CD8-positive, alpha-beta memory T cell (primary cell): ENCODE data around the gene NOC2L. TPM values are rescaled to one million over a fixed set of nuclear protein-coding genes. Genes with fewer than 3 reads are reported as not detected.

Experiments used
- CTCF ChIA-PET: fragments of 350-600 bp; sonication (Branson Sonifier 250); formaldehyde crosslinking; loops from one replicate; lab custom pipeline; 2021; ENCODE audit warnings: antibody characterized with exemption; lab: Charles Lee
- POLR2A ChIA-PET: fragments of 350-600 bp; sonication (Branson Sonifier 250); formaldehyde crosslinking; loops from one replicate; lab custom pipeline; 2021; ENCODE audit warnings: antibody characterized with exemption; lab: Charles Lee
- DNase-seq, 5 donors: peaks; one replicate each; pipeline versions ENCODE4 v3.0.0 to v3.0.0-alpha.2; 2020 to 2022; ENCODE audit warnings: mixed read lengths in 1 of 5
- H3K27ac ChIP-seq: one replicate; pipeline ENCODE4 v1.7.0; 2013; ENCODE audit warnings: low read depth, mild to moderate bottlenecking, low read length, moderate library complexity
- H3K27me3 ChIP-seq: 2 replicates; pipeline ENCODE4 v1.7.0; 2013; ENCODE audit warnings: low read length, mild to moderate bottlenecking; ENCODE audit not compliant: insufficient read depth, poor library complexity, severe bottlenecking
- H3K36me3 ChIP-seq: 2 replicates; pipeline ENCODE4 v1.7.0; 2013; ENCODE audit warnings: mild to moderate bottlenecking, low read length, moderate library complexity; ENCODE audit not compliant: insufficient read depth
- H3K4me1 ChIP-seq: 2 replicates; pipeline ENCODE4 v1.7.0; 2013; ENCODE audit warnings: mild to moderate bottlenecking, low read length, moderate library complexity; ENCODE audit not compliant: insufficient read depth
- H3K4me3 ChIP-seq: 2 replicates; pipeline ENCODE4 v1.7.0; 2013; ENCODE audit warnings: mild to moderate bottlenecking, low read length
- H3K9me3 ChIP-seq: 2 replicates; pipeline ENCODE4 v1.7.0; 2013; ENCODE audit warnings: mild to moderate bottlenecking, low read length
- H3K27ac Mint-ChIP-seq, 8 donors: one replicate each; pipeline ENCODE4 v1.8.0; 2020 to 2021; ENCODE audit warnings: mixed read lengths in 8 of 8, mild to moderate bottlenecking in 6 of 8, inconsistent platforms in 3 of 8, moderate library complexity in 3 of 8
- H3K27me3 Mint-ChIP-seq, 2 donors: one replicate each; pipeline ENCODE4 v1.8.0; 2020 to 2021; ENCODE audit warnings: mixed read lengths in 2 of 2, mild to moderate bottlenecking in 1 of 2, moderate library complexity in 1 of 2
- H3K36me3 Mint-ChIP-seq, 3 donors: one replicate each; pipeline ENCODE4 v1.8.0; 2020 to 2021; ENCODE audit warnings: mixed read lengths in 3 of 3, inconsistent platforms in 1 of 3, mild to moderate bottlenecking in 1 of 3
- H3K4me1 Mint-ChIP-seq, 3 donors: one replicate each; pipeline ENCODE4 v1.8.0; 2020 to 2021; ENCODE audit warnings: mixed read lengths in 3 of 3, inconsistent platforms in 1 of 3, mild to moderate bottlenecking in 1 of 3
- H3K4me3 Mint-ChIP-seq, 7 donors: one replicate each; pipeline ENCODE4 v1.8.0; 2020 to 2021; ENCODE audit warnings: mixed read lengths in 7 of 7, mild to moderate bottlenecking in 6 of 7, moderate library complexity in 4 of 7, inconsistent platforms in 2 of 7
- H3K9me3 Mint-ChIP-seq, 5 donors: one replicate each; pipeline ENCODE4 v1.8.0; 2020 to 2022; ENCODE audit warnings: mixed read lengths in 5 of 5, mild to moderate bottlenecking in 3 of 5, moderate library complexity in 2 of 5, inconsistent platforms in 1 of 5
- polyA plus RNA-seq: library from polyadenylated mRNA; unstranded; fragments of 300-500 nt; fragmentation: Illumina TruSeq; gene quantifications from one replicate; pipeline ENCODE4 v1.2.3, GENCODE V29; 2021
- total RNA-seq, 2 experiments: library from RNA; stranded (reverse); gene quantifications; one replicate each; pipeline ENCODE4 v1.2.3, GENCODE V29; 2021

Gene NOC2L
- total and polyA plus RNA-seq, 3 experiments from 2014 or later = 72.3 to 187 (median 175) TPM

DNA sequence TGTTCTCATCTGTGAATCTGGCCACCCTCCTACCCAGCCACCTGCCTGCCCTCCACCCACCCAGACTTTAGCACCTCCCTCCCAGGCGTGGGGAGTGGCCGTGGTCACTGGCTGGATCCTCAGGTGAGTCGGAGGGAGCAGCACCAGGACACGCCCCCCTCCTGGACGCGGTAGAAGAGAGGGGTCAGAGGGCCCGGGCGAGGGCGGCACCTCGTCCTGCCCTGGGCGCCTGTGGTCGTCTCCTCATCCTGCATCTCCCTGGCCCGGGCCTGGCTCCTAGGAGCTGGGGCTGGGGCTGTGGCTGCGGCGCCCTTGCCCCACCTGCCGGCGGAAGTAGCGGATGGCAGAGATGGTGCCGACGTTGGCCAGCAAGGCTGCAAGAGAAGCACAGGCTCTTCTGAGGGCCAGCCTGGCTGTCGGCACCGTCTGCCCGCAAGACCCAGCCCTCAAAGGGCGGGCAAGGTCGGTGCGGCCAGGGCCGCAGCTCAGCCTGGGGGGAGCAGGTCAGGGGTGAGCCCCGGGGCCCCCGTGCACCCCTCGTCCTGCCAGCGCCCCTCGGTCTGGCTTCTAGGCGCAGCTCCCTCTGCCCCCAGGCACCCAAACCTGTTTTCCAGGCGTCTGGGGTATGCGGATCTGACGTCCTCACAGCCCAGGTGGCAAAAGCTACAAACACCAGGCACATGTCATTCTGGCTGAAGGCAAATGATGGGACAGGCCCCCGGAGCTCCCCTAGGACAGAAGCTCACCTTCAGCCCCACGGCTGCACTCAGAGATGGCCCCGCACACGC lies 17.0 kb upstream of the NOC2L start:
- Histone ChIP-seq H3K4me3 (peak overlapping the region; percentile 43), H3K27ac (no peak overlapping the region), H3K9me3 (no peaks in the 10 kb centered on the region), H3K36me3 (no peaks in the 10 kb centered on the region), H3K4me1 (peaks cover 4% of the 10 kb centered on the region), H3K27me3 (peaks cover 6% of the 10 kb centered on the region)
- peak overlapping the region in 2 of 8 donors; percentile 22 to 87 for H3K27ac Mint-ChIP-seq
- H3K36me3 Mint-ChIP-seq = no peaks in the 10 kb centered on the region
- no peaks in the 10 kb centered on the region for H3K9me3 Mint-ChIP-seq
- ChIA-PET POLR2A (no interaction called here), CTCF (interaction anchor here (0.7 to 2.3 kb wide), 6 partner anchors 9 to 78 kb away, joined by 3 to 13 read pairs (median 3); partner anchors contain the start of gene PLEKHN1)
- H3K27me3 Mint-ChIP-seq = peaks cover 7 to 22% of the 10 kb centered on the region in 2 donors
- H3K4me3 Mint-ChIP-seq = peak overlapping the region in 4 of 7 donors; percentile 6 to 60 (median 48)
- peaks cover 0 to 10% (median 6%) of the 10 kb centered on the region in 3 donors for H3K4me1 Mint-ChIP-seq
- DNase-seq = peak in 4 of 5 donors; percentile 46 to 62 (median 52)

- Histone ChIP-seq H3K9me3 (no peaks in the 10 kb centered on the region), H3K36me3 (no peaks in the 10 kb centered on the region), H3K4me1 (peaks cover 4% of the 10 kb centered on the region), H3K27ac (no peak overlapping the region), H3K4me3 (no peak overlapping the region), H3K27me3 (peaks cover 6% of the 10 kb centered on the region)
- Mint-ChIP-seq H3K36me3 (no peaks in the 10 kb centered on the region), H3K4me1 (peaks cover 0 to 10% (median 6%) of the 10 kb centered on the region in 3 donors), H3K27ac (peak overlapping the region in 2 of 8 donors; percentile 22 to 87), H3K9me3 (no peaks in the 10 kb centered on the region), H3K27me3 (peaks cover 7 to 21% of the 10 kb centered on the region in 2 donors), H3K4me3 (peak overlapping the region in 2 of 7 donors; percentile 37 to 60)
- POLR2A ChIA-PET = no interaction called here
- DNase-seq = peak in 1 of 5 donors; percentile 41
- CTCF ChIA-PET = interaction anchor here (1.2 to 2.3 kb wide), 4 partner anchors 8 to 70 kb away, joined by 3 to 13 read pairs (median 4); partner anchors contain the start of gene PLEKHN1
Observed at GRCh38 chr1:975365-975764, 16.3 kb upstream of the NOC2L start.

GRCh38 chr1:974687-975328 lies 15.8 kb upstream of the NOC2L start:
- Mint-ChIP-seq H3K9me3 (no peaks in the 10 kb centered on the region), H3K27me3 (peaks cover 7 to 21% of the 10 kb centered on the region in 2 donors), H3K27ac (no peak overlapping the region), H3K4me1 (peaks cover 0 to 10% (median 6%) of the 10 kb centered on the region in 3 donors), H3K4me3 (no peak overlapping the region), H3K36me3 (no peaks in the 10 kb centered on the region)
- Histone ChIP-seq H3K36me3 (no peaks in the 10 kb centered on the region), H3K4me1 (peaks cover 4% of the 10 kb centered on the region), H3K27me3 (peaks cover 6% of the 10 kb centered on the region), H3K9me3 (no peaks in the 10 kb centered on the region), H3K27ac (no peak overlapping the region), H3K4me3 (no peak overlapping the region)
- CTCF ChIA-PET = interaction anchor here (1.3 to 2.3 kb wide), 3 partner anchors 8 to 69 kb away, joined by 3 to 13 read pairs (median 5); partner anchors contain the start of gene PLEKHN1
- no peak for DNase-seq
- POLR2A ChIA-PET = no interaction called here

DNA sequence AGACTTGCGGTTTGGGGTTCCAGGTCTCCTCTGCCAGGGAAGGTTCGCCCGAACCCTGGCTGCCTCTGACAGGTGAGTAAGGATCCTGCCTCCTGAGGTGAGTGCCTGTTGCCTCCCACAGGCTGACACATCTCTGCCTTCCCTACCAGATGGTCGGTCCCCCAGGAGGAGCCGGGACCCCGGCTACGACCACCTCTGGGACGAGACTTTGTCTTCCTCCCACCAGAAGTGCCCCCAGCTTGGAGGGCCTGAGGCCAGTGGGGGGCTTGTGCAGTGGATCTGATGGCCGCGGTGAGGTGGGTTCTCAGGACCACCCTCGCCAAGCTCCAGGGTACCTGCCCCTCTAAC lies 15.2 kb upstream of the NOC2L start:
- DNase-seq = no peak
- no peak overlapping the region for H3K4me3 ChIP-seq
- no peaks in the 10 kb centered on the region for H3K9me3 ChIP-seq
- no peak overlapping the region for H3K27ac ChIP-seq
- Mint-ChIP-seq H3K36me3 (no peaks in the 10 kb centered on the region), H3K9me3 (no peaks in the 10 kb centered on the region), H3K4me3 (no peak overlapping the region), H3K27me3 (peaks cover 7 to 24% of the 10 kb centered on the region in 2 donors), H3K4me1 (peaks cover 0 to 10% (median 6%) of the 10 kb centered on the region in 3 donors), H3K27ac (no peak overlapping the region)
- H3K36me3 ChIP-seq = no peaks in the 10 kb centered on the region
- ChIA-PET CTCF (no interaction called here), POLR2A (no interaction called here)
- H3K4me1 ChIP-seq = peaks cover 4% of the 10 kb centered on the region
- peaks cover 6% of the 10 kb centered on the region for H3K27me3 ChIP-seq

GRCh38 chr1:973459-974292 lies 14.6 kb upstream of the NOC2L start:
- POLR2A ChIA-PET = no interaction called here
- Histone ChIP-seq H3K9me3 (no peaks in the 10 kb centered on the region), H3K4me3 (no peak overlapping the region), H3K27me3 (peaks cover 6% of the 10 kb centered on the region), H3K4me1 (peaks cover 4% of the 10 kb centered on the region), H3K27ac (no peak overlapping the region), H3K36me3 (no peaks in the 10 kb centered on the region)
- Mint-ChIP-seq H3K4me1 (peaks cover 0 to 10% (median 6%) of the 10 kb centered on the region in 3 donors), H3K27me3 (peaks cover 9 to 24% of the 10 kb centered on the region in 2 donors), H3K4me3 (no peak overlapping the region), H3K36me3 (no peaks in the 10 kb centered on the region), H3K9me3 (no peaks in the 10 kb centered on the region), H3K27ac (no peak overlapping the region)
- CTCF ChIA-PET = no interaction called here
- DNase-seq = peak in 1 of 5 donors; percentile 44

DNA sequence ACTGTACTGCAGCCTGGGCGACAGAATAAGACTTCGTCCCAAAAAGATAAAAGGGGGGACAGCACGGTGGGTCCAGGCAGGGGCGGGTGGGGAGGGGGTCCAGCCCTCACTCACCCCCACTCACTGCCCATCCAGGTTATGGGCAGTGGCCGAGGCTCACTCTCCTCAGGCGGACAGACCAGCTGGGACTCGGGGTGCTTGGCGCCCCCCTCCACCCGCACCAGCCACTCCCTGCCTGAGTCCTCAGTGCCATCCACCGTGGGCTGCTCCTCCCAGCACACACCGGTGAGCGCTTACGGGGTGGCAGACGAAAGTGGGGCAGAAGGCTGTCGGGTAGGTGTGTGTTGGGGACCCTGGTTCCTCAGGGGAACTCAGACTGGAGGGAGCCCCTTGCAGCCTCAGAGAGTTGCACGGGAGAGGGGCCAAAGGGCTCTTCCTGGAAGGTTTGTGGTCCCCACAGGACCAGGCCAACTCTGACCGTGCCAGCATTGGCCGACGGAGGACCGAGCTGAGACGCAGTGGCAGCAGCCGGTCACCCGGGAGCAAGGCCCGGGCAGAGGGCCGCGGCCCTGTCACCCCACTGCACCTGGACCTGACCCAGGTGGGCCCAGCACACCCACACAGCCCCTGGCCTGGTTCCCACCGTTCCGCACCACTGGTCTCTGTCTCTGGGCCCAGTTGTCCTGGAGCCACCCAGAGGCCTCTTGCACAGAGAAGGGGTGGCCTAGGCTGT lies 13.8 kb upstream of the NOC2L start:
- Histone ChIP-seq H3K27me3 (peaks cover 6% of the 10 kb centered on the region), H3K4me1 (peaks cover 4% of the 10 kb centered on the region), H3K4me3 (no peak overlapping the region), H3K27ac (no peak overlapping the region), H3K36me3 (no peaks in the 10 kb centered on the region), H3K9me3 (no peaks in the 10 kb centered on the region)
- ChIA-PET POLR2A (no interaction called here), CTCF (no interaction called here)
- Mint-ChIP-seq H3K27me3 (peaks cover 8 to 20% of the 10 kb centered on the region in 2 donors), H3K9me3 (no peaks in the 10 kb centered on the region), H3K27ac (no peak overlapping the region), H3K4me3 (no peak overlapping the region), H3K36me3 (no peaks in the 10 kb centered on the region), H3K4me1 (peaks cover 0 to 9% (median 6%) of the 10 kb centered on the region in 3 donors)
- peak in 1 of 5 donors; percentile 45 for DNase-seq

DNA sequence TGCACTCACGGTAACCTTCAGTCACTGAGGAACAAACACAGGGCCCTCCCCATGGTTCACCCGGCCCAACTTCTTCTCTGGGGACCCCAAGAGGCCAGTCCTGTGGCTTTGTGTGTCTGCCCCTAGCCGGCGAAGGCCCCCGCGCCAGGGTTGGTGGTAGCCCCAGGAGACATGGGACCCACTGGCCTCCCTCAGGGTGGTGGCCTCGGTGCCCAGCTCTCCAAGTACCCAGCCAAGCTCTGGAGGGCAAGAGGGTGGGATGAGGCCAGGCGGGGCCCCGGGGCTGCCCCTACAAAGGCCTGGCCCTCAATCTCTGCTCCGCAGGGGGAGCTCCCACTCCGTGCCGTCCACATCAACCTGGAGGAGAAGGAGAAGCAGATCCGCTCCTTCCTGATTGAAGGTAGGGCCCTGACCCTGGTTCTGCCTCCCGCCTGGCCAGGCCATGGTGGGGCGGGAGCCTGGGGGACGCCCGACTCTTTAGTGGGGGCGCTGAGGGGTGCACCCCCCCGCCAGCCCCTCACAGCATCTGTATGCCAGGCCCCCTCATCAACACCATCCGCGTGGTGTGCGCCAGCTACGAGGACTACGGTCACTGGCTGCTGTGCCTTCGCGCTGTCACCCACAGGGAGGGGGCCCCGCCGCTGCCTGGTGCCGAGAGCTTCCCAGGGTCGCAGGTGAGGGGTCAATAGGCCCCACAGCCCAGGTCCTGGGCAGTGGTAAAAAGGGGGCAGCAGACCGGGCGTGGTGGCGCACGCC lies 12.9 kb upstream of the NOC2L start:
- no peak for DNase-seq
- H3K36me3 Mint-ChIP-seq = no peaks in the 10 kb centered on the region
- H3K4me1 Mint-ChIP-seq = peaks cover 0 to 14% (median 6%) of the 10 kb centered on the region in 3 donors
- ChIA-PET POLR2A (no interaction called here), CTCF (no interaction called here)
- H3K4me3 Mint-ChIP-seq = no peak overlapping the region
- no peak overlapping the region for H3K27ac Mint-ChIP-seq
- Histone ChIP-seq H3K27me3 (peaks cover 6% of the 10 kb centered on the region), H3K27ac (no peak overlapping the region), H3K36me3 (no peaks in the 10 kb centered on the region), H3K4me1 (peaks cover 10% of the 10 kb centered on the region), H3K9me3 (no peaks in the 10 kb centered on the region), H3K4me3 (no peak overlapping the region)
- no peaks in the 10 kb centered on the region for H3K9me3 Mint-ChIP-seq
- peaks cover 8 to 20% of the 10 kb centered on the region in 2 donors for H3K27me3 Mint-ChIP-seq
